CD4-positive, alpha-beta T cell treated with Interleukin-17A for 1 hour (primary cell): ENCODE measurements around the gene GARNL3.

ENCODE experiments used
- DNase-seq: peaks from one replicate; pipeline ENCODE4 v3.0.0-alpha.2; 2020

Gene GARNL3

GRCh38 chr9:127314911-127315310 is 50.3 kb downstream of the GARNL3 start:
- DNase-seq: no peak

- DNase-seq: no peak
Measured at GRCh38 chr9:127316586-127317323, 52.2 kb downstream of the GARNL3 start.

GRCh38 chr9:127318651-127319167 is 54.1 kb downstream of the GARNL3 start:
- no peak for DNase-seq

- DNase-seq: no peak
Measured at GRCh38 chr9:127319366-127320114, 55.0 kb downstream of the GARNL3 start.

GRCh38 chr9:127320115-127320378 is 55.5 kb downstream of the GARNL3 start:
- no peak for DNase-seq

GRCh38 chr9:127323393-127323792 is 58.8 kb downstream of the GARNL3 start:
- no peak for DNase-seq

- no peak for DNase-seq
Measured at GRCh38 chr9:127330501-127330900, 65.9 kb downstream of the GARNL3 start.

GRCh38 chr9:127333221-127334064 is 68.9 kb downstream of the GARNL3 start:
- no peak for DNase-seq

- no peak for DNase-seq
Measured at GRCh38 chr9:127334725-127335124, 70.2 kb downstream of the GARNL3 start.

- no peak for DNase-seq
Measured at GRCh38 chr9:127336086-127336485, 71.5 kb downstream of the GARNL3 start.

GRCh38 chr9:127336506-127337352 is 72.2 kb downstream of the GARNL3 start:
- DNase-seq: no peak

- DNase-seq: no peak
Measured at GRCh38 chr9:127340721-127341120, 76.1 kb downstream of the GARNL3 start.

- no peak for DNase-seq
Measured at GRCh38 chr9:127341152-127341551, 76.6 kb downstream of the GARNL3 start.

GRCh38 chr9:127344368-127345000 is 79.9 kb downstream of the GARNL3 start:
- DNase-seq: no peak

- DNase-seq: no peak
Measured at GRCh38 chr9:127345566-127345965, 81.0 kb downstream of the GARNL3 start.

GRCh38 chr9:127346584-127346983 is 82.0 kb downstream of the GARNL3 start:
- no peak for DNase-seq

GRCh38 chr9:127347831-127348776 is 83.5 kb downstream of the GARNL3 start:
- DNase-seq: no peak

- no peak for DNase-seq
Measured at GRCh38 chr9:127349483-127350113, 85.0 kb downstream of the GARNL3 start.

- no peak for DNase-seq
Measured at GRCh38 chr9:127351182-127352166, 86.9 kb downstream of the GARNL3 start.
